ENCODE data around the gene FAM187B.

Gene FAM187B

DNA sequence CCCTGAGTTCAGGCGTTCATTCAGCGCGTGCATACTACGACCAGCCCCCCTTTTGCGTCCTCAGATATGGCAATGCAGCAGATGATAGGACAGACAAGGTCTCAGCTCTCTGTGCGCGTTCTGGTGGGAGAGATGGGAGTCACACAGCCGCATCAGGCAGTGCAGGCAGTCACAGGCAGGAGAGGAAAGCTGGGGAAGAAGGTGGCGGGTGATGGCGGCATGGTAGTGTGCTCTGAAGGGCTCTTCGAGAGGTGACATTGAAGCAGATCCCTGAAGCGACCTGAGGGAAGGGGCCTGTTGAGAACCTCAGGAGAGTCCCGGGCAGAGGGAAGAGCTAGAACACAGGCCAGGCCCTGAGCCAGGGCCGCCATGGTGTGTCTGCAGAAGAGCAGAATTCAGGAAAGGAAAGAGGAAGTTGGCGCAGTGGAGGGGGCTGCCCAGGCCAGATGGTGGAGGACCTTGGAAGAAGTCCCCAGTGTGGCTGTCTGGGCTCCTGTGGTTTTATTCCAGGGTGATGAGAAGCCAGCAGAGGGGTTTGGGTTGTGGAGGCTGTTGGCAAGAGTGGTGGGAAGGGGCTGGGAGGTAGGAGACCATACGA lies 43.7 kb upstream of the FAM187B start:
- POLR2A ChIA-PET = no interaction called here
- TF ChIP-seq, protein P1, sequence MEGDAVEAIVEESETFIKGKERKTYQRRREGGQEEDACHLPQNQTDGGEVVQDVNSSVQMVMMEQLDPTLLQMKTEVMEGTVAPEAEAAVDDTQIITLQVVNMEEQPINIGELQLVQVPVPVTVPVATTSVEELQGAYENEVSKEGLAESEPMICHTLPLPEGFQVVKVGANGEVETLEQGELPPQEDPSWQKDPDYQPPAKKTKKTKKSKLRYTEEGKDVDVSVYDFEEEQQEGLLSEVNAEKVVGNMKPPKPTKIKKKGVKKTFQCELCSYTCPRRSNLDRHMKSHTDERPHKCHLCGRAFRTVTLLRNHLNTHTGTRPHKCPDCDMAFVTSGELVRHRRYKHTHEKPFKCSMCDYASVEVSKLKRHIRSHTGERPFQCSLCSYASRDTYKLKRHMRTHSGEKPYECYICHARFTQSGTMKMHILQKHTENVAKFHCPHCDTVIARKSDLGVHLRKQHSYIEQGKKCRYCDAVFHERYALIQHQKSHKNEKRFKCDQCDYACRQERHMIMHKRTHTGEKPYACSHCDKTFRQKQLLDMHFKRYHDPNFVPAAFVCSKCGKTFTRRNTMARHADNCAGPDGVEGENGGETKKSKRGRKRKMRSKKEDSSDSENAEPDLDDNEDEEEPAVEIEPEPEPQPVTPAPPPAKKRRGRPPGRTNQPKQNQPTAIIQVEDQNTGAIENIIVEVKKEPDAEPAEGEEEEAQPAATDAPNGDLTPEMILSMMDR (IDR thresholded peaks at IDR 0.05; ENCODE audit: control extremely low read depth, extremely low read depth, low read depth, missing control alignments) = no peak
- DNase-seq (ENCODE audit: extremely low spot score) = no peak
- CTCF ChIA-PET = interaction anchor here (1.0 to 1.3 kb wide), 3 partner anchors 12 to 223 kb away, joined by 3 to 4 read pairs (median 3); no protein-coding TSS in a partner anchor

DNA sequence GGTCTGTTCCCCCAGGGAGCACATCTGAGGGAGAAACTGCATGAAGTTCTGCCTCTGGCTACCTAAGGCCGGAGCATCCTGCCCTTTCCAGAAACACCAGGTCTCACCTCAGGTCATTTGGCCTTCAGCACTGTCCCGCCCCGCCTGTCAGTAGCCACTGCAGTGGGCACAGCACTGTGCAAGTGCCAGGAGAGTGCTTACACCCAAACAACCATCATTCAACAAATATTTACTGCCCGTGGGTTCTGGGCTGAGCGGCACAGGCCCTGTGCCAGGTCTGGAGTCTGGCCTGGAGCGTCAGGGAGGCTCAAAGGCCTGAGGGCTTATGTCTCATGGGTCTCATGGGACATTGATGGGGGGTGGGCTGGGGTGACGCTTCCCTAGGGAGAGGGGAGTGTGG lies 43.0 kb upstream of the FAM187B start:
- CTCF ChIA-PET = no interaction called here
- POLR2A ChIA-PET = no interaction called here
- no peak for DNase-seq (ENCODE audit: extremely low spot score)
- TF ChIP-seq, protein P1 (IDR thresholded peaks at IDR 0.05; ENCODE audit: control extremely low read depth, extremely low read depth, low read depth, missing control alignments) = no peak

DNA sequence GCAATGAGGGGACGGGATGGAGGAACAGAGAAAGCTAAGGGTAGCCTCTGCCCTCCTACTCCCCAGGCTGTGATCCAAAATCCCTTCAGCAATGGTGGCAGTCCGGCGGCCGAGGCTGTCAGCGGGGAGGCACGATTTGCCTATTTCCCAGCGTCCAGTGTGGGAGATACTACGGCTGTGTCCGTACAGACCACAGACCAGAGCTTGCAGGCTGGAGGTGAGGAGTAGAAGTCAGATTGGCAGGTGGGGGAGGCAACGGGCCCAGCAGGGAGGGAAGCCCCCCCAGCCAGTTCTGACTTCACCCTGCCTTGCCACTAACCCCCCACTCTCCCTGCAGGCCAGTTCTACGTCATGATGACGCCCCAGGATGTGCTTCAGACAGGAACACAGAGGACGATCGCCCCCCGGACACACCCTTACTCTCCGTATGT lies 41.9 kb upstream of the FAM187B start:
- DNase-seq (ENCODE audit: extremely low spot score) = no peak
- TF ChIP-seq, protein P1 (IDR thresholded peaks at IDR 0.05; ENCODE audit: control extremely low read depth, extremely low read depth, low read depth, missing control alignments) = no peak
- ChIA-PET POLR2A (no interaction called here), CTCF (interaction anchor here (1.0 to 2.2 kb wide), 3 partner anchors 18 to 198 kb away, joined by 4 to 12 read pairs (median 7); no protein-coding TSS in a partner anchor)

DNA sequence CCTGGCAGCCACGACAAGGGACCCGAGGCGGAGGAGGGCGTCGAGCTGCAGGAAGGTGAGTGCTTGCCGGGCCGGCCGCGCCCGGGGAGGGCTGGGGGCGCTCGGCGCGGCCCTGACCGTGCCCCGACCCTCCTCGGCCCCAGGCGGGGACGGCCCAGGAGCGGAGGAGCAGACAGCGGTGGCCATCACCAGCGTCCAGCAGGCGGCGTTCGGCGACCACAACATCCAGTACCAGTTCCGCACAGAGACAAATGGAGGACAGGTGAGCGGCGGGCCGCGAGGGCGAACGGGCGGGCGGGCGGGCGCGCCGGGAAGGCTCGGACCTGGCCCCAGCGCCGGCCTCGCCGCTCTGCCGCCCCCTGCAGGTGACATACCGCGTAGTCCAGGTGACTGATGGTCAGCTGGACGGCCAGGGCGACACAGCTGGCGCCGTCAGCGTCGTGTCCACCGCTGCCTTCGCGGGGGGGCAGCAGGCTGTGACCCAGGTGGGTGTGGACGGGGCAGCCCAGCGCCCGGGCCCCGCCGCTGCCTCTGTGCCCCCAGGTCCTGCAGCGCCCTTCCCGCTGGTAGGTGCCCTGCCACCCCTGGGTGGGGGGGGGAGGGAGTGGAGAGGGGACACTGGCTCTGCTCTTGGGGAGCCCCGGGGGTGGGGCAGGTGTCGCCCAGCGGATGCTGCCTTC lies 41.0 kb upstream of the FAM187B start:
- ChIA-PET CTCF (interaction anchor here (0.5 to 2.2 kb wide), 16 partner anchors 12 to 240 kb away, joined by 3 to 12 read pairs (median 4); partner anchors contain the start of gene HAMP), POLR2A (interaction anchor here (0.5 kb wide), 1 partner anchor 65 kb away, joined by 4 read pairs; no protein-coding TSS in a partner anchor)
- TF ChIP-seq, protein P1 (IDR thresholded peaks at IDR 0.05; ENCODE audit: control extremely low read depth, extremely low read depth, low read depth, missing control alignments) = peak; percentile 73
- DNase-seq (ENCODE audit: extremely low spot score) = peak; percentile 89

DNA sequence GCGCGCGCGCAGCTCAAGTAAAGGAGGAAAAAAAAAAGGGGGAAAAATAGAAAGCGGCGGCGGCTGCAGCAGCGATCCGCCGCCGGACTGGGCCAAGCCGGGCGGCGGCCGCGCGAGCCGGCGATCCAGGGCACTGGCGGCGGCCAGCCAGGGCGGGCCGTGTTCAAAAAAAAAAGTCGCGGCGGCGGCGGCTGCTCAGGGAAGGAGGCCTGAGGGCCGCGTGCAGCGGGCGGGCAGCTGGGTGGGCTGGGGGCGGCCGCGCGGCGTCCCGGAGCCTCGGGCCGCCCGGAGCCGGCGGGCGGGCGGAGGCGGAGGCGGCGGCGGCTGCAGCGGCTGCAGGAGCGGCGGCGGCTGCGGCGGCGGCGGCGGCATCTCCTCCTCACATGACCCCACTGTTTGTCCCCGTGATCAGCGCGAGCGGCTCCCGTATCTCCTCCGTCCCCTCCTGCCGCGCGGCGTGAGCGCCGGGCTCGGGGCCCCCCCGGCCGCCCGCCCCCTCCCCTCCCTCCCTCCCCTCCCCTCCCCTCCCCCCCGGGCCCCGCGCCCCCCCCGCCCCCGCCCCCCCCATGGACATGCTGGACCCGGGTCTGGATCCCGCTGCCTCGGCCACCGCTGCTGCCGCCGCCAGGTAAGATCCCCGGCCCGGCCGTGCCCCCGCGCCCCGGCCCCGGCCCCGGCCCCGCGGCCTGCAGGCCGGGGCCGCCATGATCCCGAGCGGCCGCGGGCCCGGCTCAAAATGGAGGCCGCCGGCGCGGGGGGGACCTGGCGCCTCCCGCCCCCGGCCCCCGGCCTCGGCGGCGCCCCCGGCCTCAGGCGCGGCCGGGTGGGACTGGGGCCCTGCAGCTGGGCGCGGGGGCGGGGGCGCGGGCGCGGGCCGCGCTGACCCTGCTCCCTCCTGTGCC lies 40.2 kb upstream of the FAM187B start, which contains the start of gene USF2:
USF2 (plus strand) TSS at position 427 of the 902 bp plus-strand sequence; CDS start at position 567, 140 bp downstream.
- TF ChIP-seq, protein P1 (IDR thresholded peaks at IDR 0.05; ENCODE audit: control extremely low read depth, extremely low read depth, low read depth, missing control alignments) = no peak
- DNase-seq (ENCODE audit: extremely low spot score) = peak; percentile 83
- CTCF ChIA-PET = interaction anchor here (0.7 to 2.2 kb wide), 12 partner anchors 12 to 241 kb away, joined by 3 to 12 read pairs (median 4); partner anchors contain the start of gene HAMP
- POLR2A ChIA-PET = no interaction called here
